GM10248 (cell line): ENCODE data around the gene PDE4B.

Source experiments
- CTCF ChIA-PET: fragments of 300-600 bp; sonication (Branson Sonifier 250); formaldehyde crosslinking; extraction: SDS; loops from one replicate; lab custom pipeline; 2021; ENCODE audit warnings: antibody characterized with exemption; lab: Yijun Ruan, JAX
- POLR2A ChIA-PET: fragments of 350-650 bp; sonication (Branson Sonifier 250); formaldehyde crosslinking; extraction: SDS; loops from one replicate; lab custom pipeline; 2020; ENCODE audit warnings: antibody characterized with exemption; lab: Yijun Ruan, JAX
- DNase-seq: peaks from one replicate; pipeline ENCODE4 v3.0.0; 2012; ENCODE audit errors: extremely low spot score
- TF ChIP-seq, protein P1 (sequence below): IDR thresholded peaks from 2 replicates; pipeline ENCODE4 v1.5.1; 2012; ENCODE audit warnings: mild to moderate bottlenecking, low read depth; ENCODE audit errors: extremely low read depth, missing control alignments, control extremely low read depth

PDE4B gene

DNA sequence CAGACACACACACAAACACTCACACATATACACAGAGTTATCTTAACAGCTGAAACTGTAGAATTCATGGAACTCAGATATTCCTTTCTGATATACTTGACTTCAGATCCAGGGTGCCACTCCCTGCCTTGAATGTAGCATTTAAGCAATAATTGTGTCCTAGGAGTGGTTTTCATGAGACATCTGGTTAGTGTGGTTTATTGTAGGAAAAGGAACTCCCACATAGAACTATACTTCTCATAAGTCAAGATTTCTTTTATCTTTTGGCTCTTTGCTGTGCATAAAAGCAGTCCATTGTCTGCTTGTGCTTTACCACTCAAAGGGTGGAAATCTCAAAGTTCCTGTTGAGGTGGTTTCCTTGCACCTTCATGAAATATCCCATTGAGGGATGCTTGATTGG, 468.7 kb downstream of the PDE4B start:
- CTCF ChIA-PET, result interaction anchor here (1.3 to 24.7 kb wide), 3 partner anchors 9 to 187 kb away, joined by 4 to 516 read pairs (median 7); no protein-coding TSS in a partner anchor
- no peak for DNase-seq
- POLR2A ChIA-PET, result no interaction called here
- TF ChIP-seq, protein P1, sequence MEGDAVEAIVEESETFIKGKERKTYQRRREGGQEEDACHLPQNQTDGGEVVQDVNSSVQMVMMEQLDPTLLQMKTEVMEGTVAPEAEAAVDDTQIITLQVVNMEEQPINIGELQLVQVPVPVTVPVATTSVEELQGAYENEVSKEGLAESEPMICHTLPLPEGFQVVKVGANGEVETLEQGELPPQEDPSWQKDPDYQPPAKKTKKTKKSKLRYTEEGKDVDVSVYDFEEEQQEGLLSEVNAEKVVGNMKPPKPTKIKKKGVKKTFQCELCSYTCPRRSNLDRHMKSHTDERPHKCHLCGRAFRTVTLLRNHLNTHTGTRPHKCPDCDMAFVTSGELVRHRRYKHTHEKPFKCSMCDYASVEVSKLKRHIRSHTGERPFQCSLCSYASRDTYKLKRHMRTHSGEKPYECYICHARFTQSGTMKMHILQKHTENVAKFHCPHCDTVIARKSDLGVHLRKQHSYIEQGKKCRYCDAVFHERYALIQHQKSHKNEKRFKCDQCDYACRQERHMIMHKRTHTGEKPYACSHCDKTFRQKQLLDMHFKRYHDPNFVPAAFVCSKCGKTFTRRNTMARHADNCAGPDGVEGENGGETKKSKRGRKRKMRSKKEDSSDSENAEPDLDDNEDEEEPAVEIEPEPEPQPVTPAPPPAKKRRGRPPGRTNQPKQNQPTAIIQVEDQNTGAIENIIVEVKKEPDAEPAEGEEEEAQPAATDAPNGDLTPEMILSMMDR, result no peak

DNA sequence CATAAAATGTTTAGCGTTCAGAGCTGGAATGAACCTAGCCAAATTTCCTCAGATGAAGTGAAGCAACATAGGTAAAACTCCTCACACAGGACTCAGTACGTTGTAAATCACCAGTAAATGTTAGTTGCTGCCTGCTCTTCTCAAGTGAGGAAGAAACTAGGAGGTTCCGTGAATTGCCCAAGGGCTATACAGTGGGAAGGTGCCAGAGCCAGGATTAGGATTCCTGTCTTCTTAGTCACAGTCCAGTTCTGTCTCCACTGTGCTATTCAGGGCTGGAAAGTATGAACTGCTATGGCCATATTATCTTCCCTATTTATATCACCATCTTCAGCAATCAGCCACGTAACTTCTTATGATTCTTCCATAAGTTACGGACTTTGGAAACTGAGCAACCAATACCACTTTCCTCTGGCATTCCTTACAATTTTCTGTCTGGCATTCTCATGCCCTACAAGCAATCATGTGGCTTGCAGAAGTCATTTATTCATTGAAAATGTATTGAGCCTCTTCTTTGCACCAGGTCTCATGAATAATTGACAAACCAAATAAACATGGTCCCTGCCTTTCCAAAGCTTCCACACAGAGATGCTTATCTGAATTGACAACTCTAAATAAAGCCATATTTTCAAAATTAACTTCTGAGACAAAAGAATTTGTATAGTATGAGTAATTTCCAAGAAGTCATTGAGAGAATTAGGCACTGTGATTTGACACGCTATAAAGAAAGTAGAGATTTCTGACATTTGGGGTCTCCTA, 469.7 kb downstream of the PDE4B start:
- ChIA-PET POLR2A (no interaction called here), CTCF (interaction anchor here (24.7 kb wide), 1 partner anchor 186 kb away, joined by 516 read pairs; no protein-coding TSS in a partner anchor)
- DNase-seq, result no peak
- TF ChIP-seq, protein P1, result no peak

DNA sequence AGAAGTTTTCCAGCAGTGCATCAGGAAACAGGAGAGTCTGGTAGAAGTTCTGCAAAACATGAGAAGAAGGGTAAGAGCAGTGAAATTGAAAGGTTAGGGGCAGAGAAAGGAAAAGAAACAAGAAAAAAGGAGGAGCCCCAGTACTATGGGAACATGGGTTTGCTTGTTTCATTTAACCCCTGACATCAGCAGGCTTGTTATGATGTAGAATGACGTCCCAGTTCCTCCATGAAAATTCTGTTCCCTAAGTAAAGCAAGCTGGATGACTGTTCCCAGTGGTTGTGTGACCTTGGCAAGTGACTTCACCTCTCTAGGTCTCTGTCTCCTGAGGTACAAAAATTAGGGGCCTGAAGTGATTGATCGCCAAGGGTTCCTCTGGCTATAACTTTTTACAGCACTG, 472.6 kb downstream of the PDE4B start:
- ChIA-PET CTCF (interaction anchor here (0.8 to 2.2 kb wide), 6 partner anchors 16 to 181 kb away, joined by 3 to 11 read pairs (median 4); no protein-coding TSS in a partner anchor), POLR2A (no interaction called here)
- no peak for DNase-seq
- TF ChIP-seq, protein P1, result no peak

DNA sequence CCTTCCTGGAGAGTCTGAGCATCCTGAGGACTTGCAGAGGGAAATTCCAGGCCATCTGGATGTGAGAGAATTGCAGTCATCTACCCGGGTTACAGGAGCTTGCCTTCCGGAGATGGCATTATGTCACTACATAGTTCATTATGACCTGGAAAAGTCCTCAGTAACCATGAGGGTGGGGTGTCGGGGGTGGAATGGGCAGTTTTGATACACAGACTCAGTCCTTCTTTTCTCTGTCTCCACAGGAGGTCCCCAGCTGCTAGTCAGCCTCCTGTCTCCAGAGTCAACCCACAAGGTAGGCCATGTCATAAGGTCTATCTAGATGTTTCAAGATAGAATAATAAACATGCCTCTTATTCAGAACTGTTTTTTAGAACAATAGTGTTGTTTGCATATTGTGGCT, 473.1 kb downstream of the PDE4B start:
- CTCF ChIA-PET, result interaction anchor here (1.0 to 1.6 kb wide), 2 partner anchors 170 to 181 kb away, joined by 4 to 5 read pairs; no protein-coding TSS in a partner anchor

DNA sequence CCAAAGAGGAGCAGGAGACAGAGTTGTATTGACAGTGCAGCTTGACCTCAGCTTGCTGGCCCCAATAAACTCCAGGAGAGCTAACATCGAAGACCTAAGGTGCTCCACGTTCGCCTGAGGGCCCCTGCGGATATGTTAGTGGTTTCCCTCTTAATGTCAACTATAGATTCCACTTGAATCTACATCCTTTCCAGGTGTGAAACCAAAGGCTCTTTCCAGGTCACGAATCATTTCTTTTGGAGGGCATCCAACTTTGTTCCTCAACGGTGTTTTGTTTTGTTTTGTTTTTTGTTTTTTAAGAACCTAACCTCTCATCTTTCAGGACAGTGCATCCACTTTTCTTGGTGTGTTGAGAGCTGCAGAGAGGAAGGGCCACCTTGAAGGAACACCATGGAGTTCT, 473.7 kb downstream of the PDE4B start:
- ChIA-PET CTCF (interaction anchor here (1.0 to 1.6 kb wide), 3 partner anchors 12 to 180 kb away, joined by 4 to 5 read pairs (median 4); no protein-coding TSS in a partner anchor), POLR2A (no interaction called here)
- TF ChIP-seq, protein P1, result no peak
- no peak for DNase-seq

More for the DNA sequence above, 473.1 kb downstream of the PDE4B start:
- POLR2A ChIA-PET, result no interaction called here
- no peak for DNase-seq
- TF ChIP-seq, protein P1, result no peak

DNA sequence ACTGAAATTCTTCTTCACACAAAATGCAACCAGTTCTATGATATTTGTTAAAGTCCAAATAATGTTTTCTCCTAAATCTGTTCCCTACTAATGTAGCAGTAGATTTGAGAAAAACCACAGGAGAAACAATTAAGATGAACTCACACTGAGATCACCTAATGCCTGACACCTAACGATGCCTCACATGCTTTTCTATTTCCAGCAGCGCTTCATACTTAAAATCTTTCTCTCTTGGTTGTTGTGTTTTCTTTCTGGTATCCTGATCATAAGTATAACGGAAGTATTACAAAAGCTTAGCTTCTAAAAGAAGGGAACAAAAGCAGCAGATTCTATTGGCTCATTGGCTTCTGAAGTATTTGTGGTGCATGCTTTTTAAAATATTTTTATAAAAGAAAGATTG, 474.1 kb downstream of the PDE4B start:
- ChIA-PET CTCF (interaction anchor here (1.0 to 1.4 kb wide), 3 partner anchors 9 to 16 kb away, joined by 3 to 4 read pairs (median 3); no protein-coding TSS in a partner anchor), POLR2A (no interaction called here)
- DNase-seq, result no peak
- TF ChIP-seq, protein P1, result no peak
